A549 (cell line): ENCODE data around the gene CHRD.

ENCODE experiments used
- POLR2A ChIP-seq: IDR thresholded peaks from 2 replicates; pipeline ENCODE4 v1.6.1; 2012; ENCODE audit warnings: mild to moderate bottlenecking, low read length
- RAD21 ChIP-seq, 2 experiments: fragments of >200 bp in 1 of 2; sonication (Bioruptor Twin) in 1 of 2; formaldehyde crosslinking in 1 of 2; IDR thresholded peaks in 1 of 2; conservative IDR thresholded peaks in 1 of 2; 2 replicates in 1 of 2; 3 replicates in 1 of 2; pipeline ENCODE4 v1.6.1; 2012 to 2018; ENCODE audit warnings: inconsistent platforms in 1 of 2

GRCh38 chr3:184347321-184348056 lies 32.4 kb upstream of the CHRD start:
- TF ChIP-seq RAD21 (conservative IDR thresholded peaks at IDR 0.05 in 1 of 2, IDR thresholded peaks at IDR 0.05 in 1 of 2): no peak
- no peak for TF ChIP-seq POLR2A
